Esophagus muscularis mucosa (tissue), 3 donors: ENCODE measurements around the gene MAX.
"Not testable (repeated sequence)": the region's sequence is repeated elsewhere in the genome, so short reads cannot be mapped to it uniquely, and the experiment has no call there.

Experiments used
- POLR2A ChIP-seq: fragments of 450-650 bp; IDR thresholded peaks from one replicate; pipeline ENCODE4 v1.6.1; 2017; ENCODE audit warnings: antibody characterized with exemption, moderate library complexity, mild to moderate bottlenecking, low read depth
- POLR2AphosphoS5 ChIP-seq, 2 donors: sonication (generic); formaldehyde crosslinking; IDR thresholded peaks; one replicate each; pipeline ENCODE4 v1.6.1; 2017; ENCODE audit warnings: antibody characterized with exemption in 2 of 2
- TF ChIP-seq, protein P1 (sequence below), 3 experiments: fragments of 200-600 bp in 2 of 3; fragments of 450-650 bp in 1 of 3; sonication (generic) in 2 of 3; IDR thresholded peaks; one replicate each; pipeline ENCODE4 v1.5.1; 2017 to 2019; ENCODE audit warnings: antibody characterized with exemption in 3 of 3, mild to moderate bottlenecking in 2 of 3, moderate library complexity in 1 of 3

DNA sequence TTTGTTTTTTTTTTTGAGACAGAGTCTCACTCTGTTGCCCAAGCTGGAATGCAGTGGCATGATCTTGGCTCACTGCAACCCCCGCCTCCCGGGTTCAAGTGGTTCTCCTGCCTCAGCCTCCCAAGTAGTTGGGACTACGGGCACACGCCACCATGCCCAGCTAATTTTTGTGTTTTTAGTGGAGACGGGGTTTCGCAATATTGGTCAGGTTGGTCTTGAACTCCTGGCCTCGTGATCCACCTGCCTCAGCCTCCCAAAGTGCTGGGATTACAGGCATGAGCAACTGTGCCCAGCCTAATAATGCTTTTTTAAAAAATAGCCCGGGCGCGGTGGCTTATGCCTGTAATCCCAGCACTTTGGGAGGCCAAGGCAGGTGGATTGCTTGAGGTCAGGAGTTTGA is 71.0 kb downstream of the MAX start:
- TF ChIP-seq, protein P1, sequence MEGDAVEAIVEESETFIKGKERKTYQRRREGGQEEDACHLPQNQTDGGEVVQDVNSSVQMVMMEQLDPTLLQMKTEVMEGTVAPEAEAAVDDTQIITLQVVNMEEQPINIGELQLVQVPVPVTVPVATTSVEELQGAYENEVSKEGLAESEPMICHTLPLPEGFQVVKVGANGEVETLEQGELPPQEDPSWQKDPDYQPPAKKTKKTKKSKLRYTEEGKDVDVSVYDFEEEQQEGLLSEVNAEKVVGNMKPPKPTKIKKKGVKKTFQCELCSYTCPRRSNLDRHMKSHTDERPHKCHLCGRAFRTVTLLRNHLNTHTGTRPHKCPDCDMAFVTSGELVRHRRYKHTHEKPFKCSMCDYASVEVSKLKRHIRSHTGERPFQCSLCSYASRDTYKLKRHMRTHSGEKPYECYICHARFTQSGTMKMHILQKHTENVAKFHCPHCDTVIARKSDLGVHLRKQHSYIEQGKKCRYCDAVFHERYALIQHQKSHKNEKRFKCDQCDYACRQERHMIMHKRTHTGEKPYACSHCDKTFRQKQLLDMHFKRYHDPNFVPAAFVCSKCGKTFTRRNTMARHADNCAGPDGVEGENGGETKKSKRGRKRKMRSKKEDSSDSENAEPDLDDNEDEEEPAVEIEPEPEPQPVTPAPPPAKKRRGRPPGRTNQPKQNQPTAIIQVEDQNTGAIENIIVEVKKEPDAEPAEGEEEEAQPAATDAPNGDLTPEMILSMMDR (IDR thresholded peaks at IDR 0.05), result not testable (repeated sequence)
- not testable (repeated sequence) for TF ChIP-seq POLR2A; POLR2AphosphoS5 (IDR thresholded peaks at IDR 0.05)
